Panc1 (cell line): ENCODE measurements around the gene APLN. TPM values are rescaled to one million over a fixed set of nuclear protein-coding genes. Genes with fewer than 3 reads are reported as not detected.

Experiments used
- ATAC-seq: fragments of 200-7000 bp; cut with Tn5 transposase; 2 replicates; pipeline ENCODE4 v1.9.1; 2020; ENCODE audit warnings: mild to moderate bottlenecking, moderate library complexity
- BruUV-seq: library from RNA; stranded (reverse); fragments of 400-500 nt; replicated peaks from 2 replicates; lab custom pipeline; 2021; lab: Mats Ljungman, UMichigan
- CTCF ChIA-PET: fragments of 300-600 bp; sonication (Branson Sonifier 250); formaldehyde crosslinking; loops from one replicate; lab custom pipeline; 2022; ENCODE audit warnings: antibody characterized with exemption; lab: Charles Lee
- POLR2A ChIA-PET: fragments of 300-600 bp; sonication (Branson Sonifier 250); formaldehyde crosslinking; loops from one replicate; lab custom pipeline; 2022; ENCODE audit warnings: antibody characterized with exemption; lab: Charles Lee
- DNase-seq: peaks from one replicate; pipeline ENCODE4 v3.0.0-alpha.2; 2010; ENCODE audit warnings: low read depth, low spot score
- H3K27ac ChIP-seq: 2 replicates; pipeline ENCODE4 v1.5.1; 2011; ENCODE audit warnings: mild to moderate bottlenecking, low read length, inconsistent platforms
- H3K27me3 ChIP-seq: fragments of 200-500 bp; sonication (Bioruptor generic); 2 replicates; pipeline ENCODE4 v1.6.0; 2014; ENCODE audit warnings: low read length, inconsistent platforms; ENCODE audit not compliant: control insufficient read depth, insufficient read depth
- H3K36me3 ChIP-seq: fragments of 200-500 bp; sonication (Bioruptor generic); 2 replicates; pipeline ENCODE4 v1.5.1; 2014; ENCODE audit warnings: inconsistent platforms, mild to moderate bottlenecking, low read length, moderate library complexity; ENCODE audit not compliant: control insufficient read depth, insufficient read depth
- H3K4me1 ChIP-seq: 2 replicates; pipeline ENCODE4 v1.5.1; 2011; ENCODE audit warnings: inconsistent platforms, mild to moderate bottlenecking, low read length, moderate library complexity; ENCODE audit not compliant: control insufficient read depth, insufficient read depth
- H3K4me3 ChIP-seq, 2 experiments: 2 replicates each; pipeline ENCODE4 v1.5.1; 2011 to 2012; ENCODE audit warnings: low read depth in 2 of 2, low read length in 2 of 2, mild to moderate bottlenecking in 2 of 2, inconsistent platforms in 1 of 2, moderate library complexity in 1 of 2
- H3K9me3 ChIP-seq: fragments of 200-500 bp; sonication (Bioruptor generic); 2 replicates; pipeline ENCODE4 v1.5.1; 2014; ENCODE audit warnings: low read depth, mild to moderate bottlenecking, inconsistent platforms, low read length, moderate library complexity; ENCODE audit not compliant: control insufficient read depth, insufficient read depth
- CTCF ChIP-seq: fragments of 450-650 bp; IDR thresholded peaks from 2 replicates; pipeline ENCODE4 v1.5.1; 2017; ENCODE audit warnings: mild to moderate bottlenecking
- POLR2AphosphoS5 ChIP-seq: IDR thresholded peaks from 2 replicates; pipeline ENCODE4 v1.6.1; 2012; ENCODE audit warnings: mild to moderate bottlenecking, low read depth, low read length, moderate library complexity
- REST ChIP-seq, 2 experiments: IDR thresholded peaks; 2 replicates each; pipeline ENCODE4 v1.6.1; 2011 to 2012; ENCODE audit warnings: low read depth in 2 of 2, control low read depth in 1 of 2, low read length in 1 of 2, mild to moderate bottlenecking in 1 of 2, moderate library complexity in 1 of 2; ENCODE audit not compliant: insufficient read depth in 1 of 2
- SIN3A ChIP-seq: IDR thresholded peaks from 2 replicates; pipeline ENCODE4 v1.6.1; 2012; ENCODE audit warnings: low read depth, mild to moderate bottlenecking, low read length, moderate library complexity, borderline replicate concordance; ENCODE audit not compliant: insufficient read depth
- TCF7L2 ChIP-seq: IDR thresholded peaks from 2 replicates; pipeline ENCODE4 v1.6.1; 2011; ENCODE audit warnings: mild to moderate bottlenecking, low read depth, low read length, inconsistent platforms
- in situ Hi-C: cut with HindIII; loops from 2 replicates; pipeline ENCODE4 v1.10.0; 2016; ENCODE audit warnings: low sequenced_read_pairs, low pct_unique_long_range_greater_than_20kb
- intact Hi-C: fragments of 100-400 bp; cut with micrococcal nuclease; formaldehyde crosslinking; loops from one replicate; pipeline ENCODE4 v1.10.0; 2022; ENCODE audit not compliant: unreplicated experiment
- total RNA-seq: library from RNA; stranded (reverse); gene quantifications from one replicate; pipeline ENCODE4 v1.2.1, GENCODE V29; 2021; ENCODE audit not compliant: unreplicated experiment

Gene APLN
- total RNA-seq, 1 experiment from 2014 or later: 1.1 TPM

- no TSS peak for BruUV-seq
- Histone ChIP-seq H3K4me3 (no peak overlapping the region), H3K9me3 (no peaks in the 10 kb centered on the region), H3K27ac (no peak overlapping the region), H3K27me3 (no peaks in the 10 kb centered on the region), H3K36me3 (no peaks in the 10 kb centered on the region), H3K4me1 (no peaks in the 10 kb centered on the region)
- POLR2A ChIA-PET: no interaction called here
- in situ Hi-C loops: no loop called here
- ATAC-seq (0 out of 2 replicates have a peak, but pooled peaks have one; percentile 33), DNase-seq (no peak)
- intact Hi-C loops: no loop called here
- TF ChIP-seq REST (IDR thresholded peaks at IDR 0.05; ENCODE audit: insufficient read depth in 1 of 2, low read depth in 2 of 2, low read length in 1 of 2) (no peak), SIN3A (no peak), TCF7L2 (no peak), CTCF (no peak), POLR2AphosphoS5 (no peak)
- CTCF ChIA-PET: interaction anchor here (0.6 kb wide), 1 partner anchor 10 kb away, joined by 3 read pairs; no protein-coding TSS in a partner anchor
These were observed 7.0 kb downstream of the APLN start for GRCh38 chrX:129647418-129648410.

GRCh38 chrX:129646566-129647417 lies 8.0 kb downstream of the APLN start:
- H3K27ac ChIP-seq: no peak overlapping the region
- H3K27me3 ChIP-seq: no peaks in the 10 kb centered on the region
- intact Hi-C loops (no loop called here), in situ Hi-C loops (no loop called here)
- H3K9me3 ChIP-seq: no peaks in the 10 kb centered on the region
- TF ChIP-seq POLR2AphosphoS5 (no peak), TCF7L2 (no peak), CTCF (no peak), SIN3A (no peak), REST (IDR thresholded peaks at IDR 0.05; ENCODE audit: insufficient read depth in 1 of 2, low read depth in 2 of 2, low read length in 1 of 2) (no peak)
- H3K4me1 ChIP-seq: no peaks in the 10 kb centered on the region
- no TSS peak for BruUV-seq
- no peak overlapping the region for H3K4me3 ChIP-seq
- no peak for ATAC-seq
- H3K36me3 ChIP-seq: no peaks in the 10 kb centered on the region
- ChIA-PET CTCF (no interaction called here), POLR2A (no interaction called here)
- DNase-seq: no peak
